HG03575 (cell line): Measurements from ENCODE around the gene ZNF385B.

Experiments
- ATAC-seq: cut with Tn5 transposase; IDR thresholded peaks from one replicate; pipeline ENCODE4 v1.9.1; 2021; ENCODE audit not compliant: unreplicated experiment, insufficient number of reproducible peaks, low FRiP score; ENCODE audit errors: extremely low read depth

The ZNF385B gene

GRCh38 chr2:179702912-179703311 lies 158.5 kb downstream of the ZNF385B start:
- ATAC-seq = no peak

GRCh38 chr2:179701524-179702110 lies 159.8 kb downstream of the ZNF385B start:
- no peak for ATAC-seq

GRCh38 chr2:179695486-179695885 lies 165.9 kb downstream of the ZNF385B start:
- ATAC-seq = no peak

- no peak for ATAC-seq
Measured at GRCh38 chr2:179694963-179695362, 166.4 kb downstream of the ZNF385B start.

- no peak for ATAC-seq
Measured at GRCh38 chr2:179692610-179693009, 168.8 kb downstream of the ZNF385B start.

GRCh38 chr2:179692043-179692442 lies 169.4 kb downstream of the ZNF385B start:
- no peak for ATAC-seq

GRCh38 chr2:179691235-179691634 lies 170.2 kb downstream of the ZNF385B start:
- no peak for ATAC-seq

- no peak for ATAC-seq
Measured at GRCh38 chr2:179686718-179687342, 174.6 kb downstream of the ZNF385B start.

- ATAC-seq = no peak
Measured at GRCh38 chr2:179686069-179686468, 175.3 kb downstream of the ZNF385B start.

GRCh38 chr2:179685146-179685545 lies 176.3 kb downstream of the ZNF385B start:
- ATAC-seq = no peak

GRCh38 chr2:179682756-179683155 lies 178.7 kb downstream of the ZNF385B start:
- ATAC-seq = no peak

- no peak for ATAC-seq
Measured at GRCh38 chr2:179677746-179678505, 183.5 kb downstream of the ZNF385B start.

- no peak for ATAC-seq
Measured at GRCh38 chr2:179677077-179677688, 184.2 kb downstream of the ZNF385B start.

- no peak for ATAC-seq
Measured at GRCh38 chr2:179675435-179675834, 186.0 kb downstream of the ZNF385B start.

GRCh38 chr2:179671043-179671981 lies 190.1 kb downstream of the ZNF385B start:
- no peak for ATAC-seq

- no peak for ATAC-seq
Measured at GRCh38 chr2:179669196-179669595, 192.2 kb downstream of the ZNF385B start.

- no peak for ATAC-seq
Measured at GRCh38 chr2:179664972-179665812, 196.2 kb downstream of the ZNF385B start.

GRCh38 chr2:179661986-179662385 lies 199.4 kb downstream of the ZNF385B start:
- no peak for ATAC-seq
